GM23338 (cell line): Measurements from ENCODE around the gene SMYD1. TPM values are rescaled to one million over a fixed set of nuclear protein-coding genes. Genes with fewer than 3 reads are reported as not detected.

Experiments
- ATAC-seq: fragments of 200-7000 bp; cut with Tn5 transposase; 3 replicates; pipeline ENCODE4 v1.9.1; 2020
- DNase-seq: peaks from one replicate; pipeline ENCODE4 v3.0.0-alpha.2; 2015; ENCODE audit warnings: low spot score
- H2AFZ ChIP-seq: fragments of 200-600 bp; sonication (generic); 2 replicates; pipeline ENCODE4 v1.8.0; 2016; ENCODE audit warnings: antibody characterized with exemption, mild to moderate bottlenecking, moderate library complexity
- H3F3A ChIP-seq: fragments of 200-600 bp; sonication (generic); replicated peaks from 2 replicates; pipeline ENCODE4 v1.8.0; 2017; ENCODE audit warnings: antibody characterized with exemption, mixed run types, low read depth
- H3K27ac ChIP-seq: fragments of 200-600 bp; sonication (generic); 2 replicates; pipeline ENCODE4 v1.6.1; 2016; ENCODE audit warnings: low read depth
- H3K27me3 ChIP-seq: fragments of 200-600 bp; sonication (generic); 2 replicates; pipeline ENCODE4 v1.8.0; 2016; ENCODE audit warnings: mild to moderate bottlenecking, mixed run types, moderate library complexity; ENCODE audit not compliant: insufficient read depth
- H3K36me3 ChIP-seq: fragments of 200-600 bp; sonication (generic); 2 replicates; pipeline ENCODE4 v1.8.0; 2016; ENCODE audit warnings: mild to moderate bottlenecking; ENCODE audit not compliant: insufficient read depth
- H3K4me1 ChIP-seq: fragments of 200-600 bp; sonication (generic); 2 replicates; pipeline ENCODE4 v1.8.0; 2016; ENCODE audit warnings: mild to moderate bottlenecking, moderate library complexity; ENCODE audit not compliant: insufficient read depth
- H3K4me2 ChIP-seq: fragments of 200-600 bp; sonication (generic); 2 replicates; pipeline ENCODE4 v1.7.1; 2017; ENCODE audit warnings: mixed run types
- H3K4me3 ChIP-seq: fragments of 200-600 bp; sonication (generic); 2 replicates; pipeline ENCODE4 v1.6.1; 2016; ENCODE audit warnings: mixed run types
- H3K79me2 ChIP-seq: fragments of 200-600 bp; sonication (generic); replicated peaks from 2 replicates; pipeline ENCODE4 v1.8.0; 2017; ENCODE audit warnings: mild to moderate bottlenecking; ENCODE audit not compliant: insufficient read depth
- H3K9me2 ChIP-seq: fragments of 200-600 bp; sonication (generic); 2 replicates; pipeline ENCODE4 v1.8.0; 2017; ENCODE audit not compliant: insufficient read depth
- H4K20me1 ChIP-seq: fragments of 200-600 bp; sonication (generic); replicated peaks from 2 replicates; pipeline ENCODE4 v1.8.0; 2017; ENCODE audit warnings: mild to moderate bottlenecking; ENCODE audit not compliant: insufficient read depth
- H3K27ac Mint-ChIP-seq: 2 replicates; pipeline ENCODE4 v1.8.0; 2020; ENCODE audit warnings: inconsistent platforms, mild to moderate bottlenecking, moderate library complexity, mixed read lengths
- H3K27me3 Mint-ChIP-seq: 3 replicates; pipeline ENCODE4 v1.8.0; 2022; ENCODE audit warnings: low read depth, mild to moderate bottlenecking, moderate library complexity, mixed read lengths, inconsistent platforms; ENCODE audit not compliant: insufficient read depth, poor library complexity
- H3K36me3 Mint-ChIP-seq: 3 replicates; pipeline ENCODE4 v1.8.0; 2021; ENCODE audit warnings: low read depth, mild to moderate bottlenecking, inconsistent platforms, moderate library complexity, mixed read lengths
- H3K4me1 Mint-ChIP-seq: 3 replicates; pipeline ENCODE4 v1.8.0; 2020; ENCODE audit warnings: mild to moderate bottlenecking, inconsistent platforms, mixed read lengths
- H3K4me3 Mint-ChIP-seq: 3 replicates; pipeline ENCODE4 v1.8.0; 2021; ENCODE audit warnings: moderate library complexity, mild to moderate bottlenecking, inconsistent platforms, mixed read lengths
- H3K9me3 Mint-ChIP-seq: 3 replicates; pipeline ENCODE4 v1.8.0; 2020; ENCODE audit warnings: moderate library complexity, mild to moderate bottlenecking, inconsistent platforms, mixed read lengths
- CREB1 ChIP-seq: fragments of 250-450 bp; sonication (Bioruptor Pico); IDR thresholded peaks from 2 replicates; pipeline ENCODE4 v1.5.0; 2020; ENCODE audit warnings: low read depth, mild to moderate bottlenecking, moderate library complexity
- EZH2 ChIP-seq: fragments of 200-600 bp; sonication (generic); IDR thresholded peaks from one replicate; pipeline ENCODE4 v1.8.0; 2017; ENCODE audit warnings: antibody characterized with exemption, mild to moderate bottlenecking, low read depth; ENCODE audit not compliant: unreplicated experiment
- EZH2phosphoT487 ChIP-seq: fragments of 200-600 bp; sonication (generic); IDR thresholded peaks from one replicate; pipeline ENCODE4 v1.8.1; 2018; ENCODE audit warnings: antibody characterized with exemption; ENCODE audit not compliant: unreplicated experiment
- JUNB ChIP-seq: IDR thresholded peaks from one replicate; pipeline ENCODE4 v1.6.1; 2016; ENCODE audit warnings: antibody characterized with exemption; ENCODE audit not compliant: unreplicated experiment
- NANOG ChIP-seq: IDR thresholded peaks from 2 replicates; pipeline ENCODE4 v1.6.1; 2016; ENCODE audit warnings: antibody characterized with exemption, borderline replicate concordance
- POLR2AphosphoS5 ChIP-seq: IDR thresholded peaks from 2 replicates; pipeline ENCODE4 v1.6.1; 2016; ENCODE audit warnings: antibody characterized with exemption, low read depth
- STAT1 ChIP-seq: IDR thresholded peaks from one replicate; pipeline ENCODE4 v1.6.1; 2016; ENCODE audit warnings: antibody characterized with exemption; ENCODE audit not compliant: unreplicated experiment
- ZNF114 ChIP-seq: fragments of 250-450 bp; sonication (Bioruptor Pico); IDR thresholded peaks from 2 replicates; pipeline ENCODE4 v1.5.0; 2020; ENCODE audit warnings: mild to moderate bottlenecking, moderate library complexity
- ZNF331 ChIP-seq: fragments of 250-450 bp; sonication (Bioruptor Pico); IDR thresholded peaks from 2 replicates; pipeline ENCODE4 v1.5.0; 2020; ENCODE audit warnings: low read depth, mild to moderate bottlenecking, moderate library complexity
- polyA plus RNA-seq: library from polyadenylated mRNA; unstranded; fragments of >200 nt; fragmentation: Nextera tagmentation; extraction: Ambion mirVana; gene quantifications from 2 replicates; pipeline ENCODE4 v1.2.1, GENCODE V29; 2016
- total RNA-seq: library from RNA; depleted of rRNA; stranded (reverse); fragments of >200 nt; shearing (Covaris generic); gene quantifications from 2 replicates; pipeline ENCODE4 v1.2.3, GENCODE V29; 2014
- TF ChIP-seq, protein P1 (sequence below), 2 experiments: fragments of 200-600 bp in 1 of 2; sonication (generic) in 1 of 2; conservative IDR thresholded peaks; 2 replicates each; pipeline versions ENCODE4 v1.5.1 to v1.6.1; 2016 to 2017; ENCODE audit warnings: antibody characterized with exemption in 2 of 2, low read depth in 2 of 2, mild to moderate bottlenecking in 2 of 2, moderate library complexity in 1 of 2
- TF ChIP-seq, protein P2 (sequence below): IDR thresholded peaks from one replicate; pipeline ENCODE4 v1.6.1; 2018; ENCODE audit warnings: antibody characterized with exemption; ENCODE audit not compliant: unreplicated experiment
- TF ChIP-seq, protein P3 (sequence below): IDR thresholded peaks from 2 replicates; pipeline ENCODE4 v1.6.1; 2016; ENCODE audit warnings: antibody characterized with exemption

Gene SMYD1
- total and polyA plus RNA-seq, 2 experiments from 2014 or later, result 0.07 TPM; not detected in 1

DNA sequence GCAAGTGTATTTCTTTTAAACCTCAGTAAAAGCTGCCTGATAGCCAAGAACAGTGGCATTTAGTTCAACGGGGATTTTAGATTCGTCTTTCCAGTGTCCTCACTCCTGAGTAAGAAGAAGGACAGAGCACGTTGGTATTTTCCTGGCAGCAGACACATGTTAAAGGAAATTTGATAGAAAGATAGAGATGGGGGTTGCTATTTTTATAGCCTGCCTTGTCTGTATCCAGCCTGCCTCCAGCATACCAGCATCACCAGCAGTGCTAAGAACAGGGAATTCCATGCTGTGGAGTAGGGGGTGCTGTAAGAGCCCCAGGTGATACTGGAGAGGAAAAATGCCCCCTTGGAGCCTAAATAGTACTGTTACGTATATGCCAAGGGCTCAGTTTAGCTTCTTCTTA lies 1.1 kb upstream of the SMYD1 start (continued):
- TF ChIP-seq, protein P1, sequence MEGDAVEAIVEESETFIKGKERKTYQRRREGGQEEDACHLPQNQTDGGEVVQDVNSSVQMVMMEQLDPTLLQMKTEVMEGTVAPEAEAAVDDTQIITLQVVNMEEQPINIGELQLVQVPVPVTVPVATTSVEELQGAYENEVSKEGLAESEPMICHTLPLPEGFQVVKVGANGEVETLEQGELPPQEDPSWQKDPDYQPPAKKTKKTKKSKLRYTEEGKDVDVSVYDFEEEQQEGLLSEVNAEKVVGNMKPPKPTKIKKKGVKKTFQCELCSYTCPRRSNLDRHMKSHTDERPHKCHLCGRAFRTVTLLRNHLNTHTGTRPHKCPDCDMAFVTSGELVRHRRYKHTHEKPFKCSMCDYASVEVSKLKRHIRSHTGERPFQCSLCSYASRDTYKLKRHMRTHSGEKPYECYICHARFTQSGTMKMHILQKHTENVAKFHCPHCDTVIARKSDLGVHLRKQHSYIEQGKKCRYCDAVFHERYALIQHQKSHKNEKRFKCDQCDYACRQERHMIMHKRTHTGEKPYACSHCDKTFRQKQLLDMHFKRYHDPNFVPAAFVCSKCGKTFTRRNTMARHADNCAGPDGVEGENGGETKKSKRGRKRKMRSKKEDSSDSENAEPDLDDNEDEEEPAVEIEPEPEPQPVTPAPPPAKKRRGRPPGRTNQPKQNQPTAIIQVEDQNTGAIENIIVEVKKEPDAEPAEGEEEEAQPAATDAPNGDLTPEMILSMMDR (conservative IDR thresholded peaks at IDR 0.05; ENCODE audit: low read depth in 2 of 2), result no peak
- no peak for TF ChIP-seq STAT1
- no peak for TF ChIP-seq ZNF114 (CRISPR knock-in tag)

DNA sequence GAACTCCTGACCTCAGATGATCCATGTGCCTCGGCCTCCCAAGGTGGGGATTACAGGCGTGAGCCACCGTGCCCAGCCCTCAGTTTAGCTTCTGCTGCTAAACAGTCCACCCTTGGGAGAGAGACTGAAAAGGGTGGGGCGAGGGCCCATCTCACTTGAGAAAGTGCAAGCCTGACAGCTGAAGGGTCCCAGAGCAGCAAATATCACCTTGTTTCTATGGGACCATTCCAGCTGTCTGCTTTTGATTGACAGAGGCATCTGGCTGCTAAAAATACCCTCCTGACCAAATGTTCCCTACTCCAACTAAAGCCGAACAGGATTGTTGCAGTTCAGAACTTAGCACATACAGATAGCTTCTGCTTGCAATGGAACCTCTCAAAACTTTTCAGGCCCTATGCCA lies 436 bp upstream of the SMYD1 start:
- H3K79me2 ChIP-seq, result no peaks in the 10 kb centered on the region
- Mint-ChIP-seq H3K36me3 (no peaks in the 10 kb centered on the region; the same call in 2 of the 3 replicates), H3K27ac (no peak overlapping the region), H3K4me1 (peaks cover 26% of the 10 kb centered on the region), H3K4me3 (no peak overlapping the region), H3K27me3 (peaks cover 2% of the 10 kb centered on the region), H3K9me3 (no peaks in the 10 kb centered on the region)
- H3K4me2 ChIP-seq, result no peak overlapping the region
- H3K27me3 ChIP-seq, result no peaks in the 10 kb centered on the region
- H3K4me1 ChIP-seq, result peaks cover 17% of the 10 kb centered on the region
- H3K4me3 ChIP-seq, result no peak overlapping the region
- H4K20me1 ChIP-seq, result no peaks in the 10 kb centered on the region
- no peaks in the 10 kb centered on the region for H3F3A ChIP-seq
- no peak for ATAC-seq
- no peak for DNase-seq
- no peaks in the 10 kb centered on the region for H3K36me3 ChIP-seq
- peak overlapping the region; percentile 94 for H2AFZ ChIP-seq
- H3K9me2 ChIP-seq, result no peaks in the 10 kb centered on the region
- no peak overlapping the region for H3K27ac ChIP-seq
- TF ChIP-seq STAT1 (no peak), ZNF114 (CRISPR knock-in tag) (no peak), NANOG (no peak), ZNF331 (CRISPR knock-in tag) (no peak), EZH2phosphoT487 (no peak), JUNB (no peak), CREB1 (CRISPR knock-in tag) (no peak), POLR2AphosphoS5 (no peak), EZH2 (no peak)
- TF ChIP-seq, protein P2, sequence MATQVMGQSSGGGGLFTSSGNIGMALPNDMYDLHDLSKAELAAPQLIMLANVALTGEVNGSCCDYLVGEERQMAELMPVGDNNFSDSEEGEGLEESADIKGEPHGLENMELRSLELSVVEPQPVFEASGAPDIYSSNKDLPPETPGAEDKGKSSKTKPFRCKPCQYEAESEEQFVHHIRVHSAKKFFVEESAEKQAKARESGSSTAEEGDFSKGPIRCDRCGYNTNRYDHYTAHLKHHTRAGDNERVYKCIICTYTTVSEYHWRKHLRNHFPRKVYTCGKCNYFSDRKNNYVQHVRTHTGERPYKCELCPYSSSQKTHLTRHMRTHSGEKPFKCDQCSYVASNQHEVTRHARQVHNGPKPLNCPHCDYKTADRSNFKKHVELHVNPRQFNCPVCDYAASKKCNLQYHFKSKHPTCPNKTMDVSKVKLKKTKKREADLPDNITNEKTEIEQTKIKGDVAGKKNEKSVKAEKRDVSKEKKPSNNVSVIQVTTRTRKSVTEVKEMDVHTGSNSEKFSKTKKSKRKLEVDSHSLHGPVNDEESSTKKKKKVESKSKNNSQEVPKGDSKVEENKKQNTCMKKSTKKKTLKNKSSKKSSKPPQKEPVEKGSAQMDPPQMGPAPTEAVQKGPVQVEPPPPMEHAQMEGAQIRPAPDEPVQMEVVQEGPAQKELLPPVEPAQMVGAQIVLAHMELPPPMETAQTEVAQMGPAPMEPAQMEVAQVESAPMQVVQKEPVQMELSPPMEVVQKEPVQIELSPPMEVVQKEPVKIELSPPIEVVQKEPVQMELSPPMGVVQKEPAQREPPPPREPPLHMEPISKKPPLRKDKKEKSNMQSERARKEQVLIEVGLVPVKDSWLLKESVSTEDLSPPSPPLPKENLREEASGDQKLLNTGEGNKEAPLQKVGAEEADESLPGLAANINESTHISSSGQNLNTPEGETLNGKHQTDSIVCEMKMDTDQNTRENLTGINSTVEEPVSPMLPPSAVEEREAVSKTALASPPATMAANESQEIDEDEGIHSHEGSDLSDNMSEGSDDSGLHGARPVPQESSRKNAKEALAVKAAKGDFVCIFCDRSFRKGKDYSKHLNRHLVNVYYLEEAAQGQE, result no peak
- TF ChIP-seq, protein P3, sequence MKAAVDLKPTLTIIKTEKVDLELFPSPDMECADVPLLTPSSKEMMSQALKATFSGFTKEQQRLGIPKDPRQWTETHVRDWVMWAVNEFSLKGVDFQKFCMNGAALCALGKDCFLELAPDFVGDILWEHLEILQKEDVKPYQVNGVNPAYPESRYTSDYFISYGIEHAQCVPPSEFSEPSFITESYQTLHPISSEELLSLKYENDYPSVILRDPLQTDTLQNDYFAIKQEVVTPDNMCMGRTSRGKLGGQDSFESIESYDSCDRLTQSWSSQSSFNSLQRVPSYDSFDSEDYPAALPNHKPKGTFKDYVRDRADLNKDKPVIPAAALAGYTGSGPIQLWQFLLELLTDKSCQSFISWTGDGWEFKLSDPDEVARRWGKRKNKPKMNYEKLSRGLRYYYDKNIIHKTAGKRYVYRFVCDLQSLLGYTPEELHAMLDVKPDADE, result no peak
- TF ChIP-seq, protein P1 (conservative IDR thresholded peaks at IDR 0.05; ENCODE audit: low read depth in 2 of 2), result no peak
